H9 (cell line): ENCODE data around the gene SPOCK3. TPM values are rescaled to one million over a fixed set of nuclear protein-coding genes. Genes with fewer than 3 reads are reported as not detected.

Source experiments
- DNase-seq: peaks from one replicate; pipeline ENCODE4 v3.0.0-alpha.2; 2017
- H2AFZ ChIP-seq: one replicate; pipeline ENCODE4 v1.6.1; 2013; ENCODE audit warnings: mild to moderate bottlenecking, low read length, control low read depth, moderate library complexity
- H2AK5ac ChIP-seq: 2 replicates; pipeline ENCODE4 v1.6.1; 2013; ENCODE audit warnings: low read length, control low read depth, mixed read lengths; ENCODE audit not compliant: insufficient read length
- H2BK120ac ChIP-seq: one replicate; pipeline ENCODE4 v1.6.1; 2013; ENCODE audit warnings: low read depth, mild to moderate bottlenecking, low read length, control low read depth, inconsistent platforms; ENCODE audit not compliant: poor library complexity, severe bottlenecking
- H2BK12ac ChIP-seq: 2 replicates; pipeline ENCODE4 v1.6.1; 2013; ENCODE audit warnings: low read length, control low read depth, mixed read lengths, low read depth; ENCODE audit not compliant: insufficient read length
- H2BK15ac ChIP-seq: 2 replicates; pipeline ENCODE4 v1.6.1; 2013; ENCODE audit warnings: low read depth, low read length, control low read depth
- H2BK20ac ChIP-seq: one replicate; pipeline ENCODE4 v1.6.1; 2013; ENCODE audit warnings: low read depth, mild to moderate bottlenecking, low read length, control low read depth, inconsistent platforms; ENCODE audit not compliant: poor library complexity, severe bottlenecking
- H2BK5ac ChIP-seq: 2 replicates; pipeline ENCODE4 v1.6.1; 2013; ENCODE audit warnings: low read length, control low read depth, mixed read lengths; ENCODE audit not compliant: insufficient read length
- H3K14ac ChIP-seq: 2 replicates; pipeline ENCODE4 v1.6.1; 2013; ENCODE audit warnings: low read length, control low read depth; ENCODE audit not compliant: insufficient read depth
- H3K18ac ChIP-seq: 2 replicates; pipeline ENCODE4 v1.6.1; 2013; ENCODE audit warnings: low read depth, mild to moderate bottlenecking, mixed read lengths, low read length, control low read depth; ENCODE audit not compliant: insufficient read length
- H3K23ac ChIP-seq: 2 replicates; pipeline ENCODE4 v1.6.1; 2013; ENCODE audit warnings: low read length, control low read depth, mixed read lengths, low read depth; ENCODE audit not compliant: insufficient read length
- H3K23me2 ChIP-seq: 2 replicates; pipeline ENCODE4 v1.6.1; 2013; ENCODE audit warnings: low read depth, mild to moderate bottlenecking, mixed read lengths, low read length, control low read depth; ENCODE audit not compliant: insufficient read length, poor library complexity, severe bottlenecking
- H3K27ac ChIP-seq: 2 replicates; pipeline ENCODE4 v1.5.1; 2013; ENCODE audit warnings: low read length, control low read depth, mixed read lengths, low read depth; ENCODE audit not compliant: insufficient read length
- H3K27me3 ChIP-seq: 2 replicates; pipeline ENCODE4 v1.6.1; 2013; ENCODE audit warnings: low read length, control low read depth, inconsistent platforms; ENCODE audit not compliant: insufficient read depth
- H3K4ac ChIP-seq: 2 replicates; pipeline ENCODE4 v1.6.1; 2013; ENCODE audit warnings: low read depth, mild to moderate bottlenecking, control low read depth, inconsistent platforms, low read length, moderate library complexity
- H3K4me1 ChIP-seq: 2 replicates; pipeline ENCODE4 v1.6.1; 2013; ENCODE audit warnings: low read length, control low read depth, inconsistent platforms; ENCODE audit not compliant: insufficient read depth
- H3K4me2 ChIP-seq: 2 replicates; pipeline ENCODE4 v1.6.1; 2013; ENCODE audit warnings: low read length, control low read depth, mixed read lengths; ENCODE audit not compliant: insufficient read length, insufficient read depth
- H3K56ac ChIP-seq: 2 replicates; pipeline ENCODE4 v1.6.1; 2013; ENCODE audit warnings: low read depth, mild to moderate bottlenecking, mixed read lengths, low read length, control low read depth; ENCODE audit not compliant: insufficient read length
- H3K79me1 ChIP-seq: 2 replicates; pipeline ENCODE4 v1.6.1; 2013; ENCODE audit warnings: low read depth, mild to moderate bottlenecking, moderate library complexity, low read length, control low read depth, inconsistent platforms; ENCODE audit not compliant: insufficient read depth, poor library complexity, severe bottlenecking
- H3K79me2 ChIP-seq: 2 replicates; pipeline ENCODE4 v1.6.1; 2013; ENCODE audit warnings: low read length, control low read depth, inconsistent platforms; ENCODE audit not compliant: insufficient read depth
- H3K9ac ChIP-seq: 2 replicates; pipeline ENCODE4 v1.6.1; 2013; ENCODE audit warnings: low read length, control low read depth, mixed read lengths; ENCODE audit not compliant: insufficient read length; ENCODE audit errors: extremely low read depth
- H3K9me3 ChIP-seq: one replicate; pipeline ENCODE4 v1.6.1; 2013; ENCODE audit warnings: low read depth, low read length, inconsistent platforms; ENCODE audit not compliant: control insufficient read depth
- H3T11ph ChIP-seq: one replicate; pipeline ENCODE4 v1.6.1; 2013; ENCODE audit warnings: mild to moderate bottlenecking, low read length, control low read depth, inconsistent platforms
- H4K20me1 ChIP-seq: one replicate; pipeline ENCODE4 v1.6.1; 2013; ENCODE audit not compliant: control insufficient read depth, insufficient read length, insufficient read depth
- H4K5ac ChIP-seq: 2 replicates; pipeline ENCODE4 v1.6.1; 2013; ENCODE audit warnings: low read depth, mild to moderate bottlenecking, mixed read lengths, low read length, control low read depth; ENCODE audit not compliant: insufficient read length
- H4K8ac ChIP-seq: replicated peaks from 2 replicates; pipeline ENCODE4 v1.6.1; 2013; ENCODE audit warnings: low read length, control low read depth, mixed read lengths, low read depth; ENCODE audit not compliant: insufficient read length
- H4K91ac ChIP-seq: 2 replicates; pipeline ENCODE4 v1.6.1; 2013; ENCODE audit warnings: low read depth, mild to moderate bottlenecking, moderate library complexity, mixed read lengths, low read length, control low read depth; ENCODE audit not compliant: insufficient read length
- H3K27ac Mint-ChIP-seq, 3 experiments: 2 replicates in 2 of 3; 3 replicates in 1 of 3; pipeline ENCODE4 v1.8.0; 2020 to 2021; ENCODE audit warnings: mixed read lengths in 3 of 3, mild to moderate bottlenecking in 1 of 3, moderate library complexity in 1 of 3
- H3K27me3 Mint-ChIP-seq: 2 replicates; pipeline ENCODE4 v1.8.0; 2021; ENCODE audit warnings: low read depth, mild to moderate bottlenecking, moderate library complexity, mixed read lengths
- H3K36me3 Mint-ChIP-seq, 3 experiments: 2 replicates in 2 of 3; 3 replicates in 1 of 3; pipeline ENCODE4 v1.8.0; 2020 to 2021; ENCODE audit warnings: low read depth in 3 of 3, mixed read lengths in 3 of 3; ENCODE audit not compliant: insufficient read depth in 1 of 3
- H3K4me1 Mint-ChIP-seq, 2 experiments: 2 replicates each; pipeline ENCODE4 v1.8.0; 2020; ENCODE audit warnings: mixed read lengths in 2 of 2
- H3K4me3 Mint-ChIP-seq, 2 experiments: 2 replicates in 1 of 2; 3 replicates in 1 of 2; pipeline ENCODE4 v1.8.0; 2020 to 2021; ENCODE audit warnings: mild to moderate bottlenecking in 2 of 2, mixed read lengths in 2 of 2, moderate library complexity in 1 of 2
- H3K9me3 Mint-ChIP-seq, 2 experiments: 2 replicates in 1 of 2; 3 replicates in 1 of 2; pipeline ENCODE4 v1.8.0; 2020; ENCODE audit warnings: mild to moderate bottlenecking in 2 of 2, mixed read lengths in 2 of 2, moderate library complexity in 1 of 2
- CTCF ChIP-seq: fragments of 200-600 bp; sonication (generic); conservative IDR thresholded peaks from 3 replicates; pipeline ENCODE4 v1.8.0; 2021; ENCODE audit warnings: antibody characterized with exemption, mild to moderate bottlenecking
- WGBS: extraction: QIAGEN DNeasy Blood & Tissue Kit; methylation state at CpG from one replicate; pipeline ENCODE4 v1.1.7; 2013; ENCODE audit warnings: missing lambda C conversion rate, low lambda C conversion rate, mixed read lengths; ENCODE audit not compliant: insufficient read length; ENCODE audit errors: extremely low coverage; 5-methylcytosine and 5-hydroxymethylcytosine counted together
- total RNA-seq: library from RNA; stranded (reverse); gene quantifications from 2 replicates; pipeline ENCODE4 v1.2.1, GENCODE V29; 2021

The SPOCK3 gene
- total RNA-seq, 1 experiment from 2014 or later, result 0.28 TPM

GRCh38 chr4:167049257-167049656 is 185.0 kb downstream of the SPOCK3 start:
- Histone ChIP-seq H3K9ac (no peak overlapping the region), H3K27ac (no peak overlapping the region), H3K79me2 (no peaks in the 10 kb centered on the region), H2BK15ac (no peak overlapping the region), H3K9me3 (no peaks in the 10 kb centered on the region), H4K20me1 (no peaks in the 10 kb centered on the region), H3K27me3 (no peaks in the 10 kb centered on the region), H4K91ac (no peak overlapping the region), H2BK5ac (no peak overlapping the region), H3K18ac (no peak overlapping the region), H3K4me1 (no peaks in the 10 kb centered on the region), H2BK12ac (no peak overlapping the region), H2AFZ (no peak overlapping the region), H3T11ph (no peak overlapping the region), H3K79me1 (no peaks in the 10 kb centered on the region), H4K8ac (no peak overlapping the region), H3K4me2 (no peak overlapping the region), H4K5ac (no peak overlapping the region), H3K23ac (no peak overlapping the region), H2BK120ac (no peak overlapping the region), H3K4ac (no peak overlapping the region), H2AK5ac (no peak overlapping the region), H2BK20ac (no peak overlapping the region), H3K14ac (no peak overlapping the region), H3K56ac (no peak overlapping the region), H3K23me2 (no peaks in the 10 kb centered on the region)
- no peaks in the 10 kb centered on the region for H3K27me3 Mint-ChIP-seq
- no CpG with 5 or more reads among the region's 3 CpGs for WGBS
- no peaks in the 10 kb centered on the region for H3K4me1 Mint-ChIP-seq
- H3K36me3 Mint-ChIP-seq, result peaks cover 0 to 6% (median 0%) of the 10 kb centered on the region in 3 experiments; a peak in 2 of 7 replicates
- no peak for TF ChIP-seq CTCF
- peaks cover 0 to 6% of the 10 kb centered on the region in 2 experiments; a peak in 1 of 5 replicates for H3K9me3 Mint-ChIP-seq
- no peak for DNase-seq
- H3K4me3 Mint-ChIP-seq, result no peak overlapping the region
- no peak overlapping the region for H3K27ac Mint-ChIP-seq
